GM18861 (cell line): ENCODE results near the gene SLC39A5.
A peak's percentile ranks its signal among the peaks of the same experiment; 100 is the strongest.

Experiments
- ATAC-seq: cut with Tn5 transposase; IDR thresholded peaks from one replicate; pipeline ENCODE4 v1.9.1; 2021; ENCODE audit not compliant: unreplicated experiment

SLC39A5 gene

DNA sequence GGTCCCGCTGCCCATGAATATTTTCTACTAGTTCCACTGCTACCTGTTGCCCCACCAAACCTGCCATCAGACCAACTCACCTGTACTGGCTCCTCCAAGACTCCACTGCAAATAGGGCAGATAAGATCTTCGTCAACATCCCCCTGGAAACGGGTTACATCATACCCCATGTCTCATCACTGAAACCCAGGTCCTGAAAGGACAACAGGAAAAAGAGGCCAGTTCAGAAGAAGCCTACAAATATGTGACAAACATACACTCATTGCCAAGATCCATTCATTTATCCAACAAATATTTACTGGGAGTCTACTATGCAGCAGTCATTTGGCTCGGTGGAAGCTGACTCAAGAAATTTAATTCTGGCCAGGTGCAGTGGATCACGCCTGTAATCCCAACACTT is 16.0 kb upstream of the SLC39A5 start:
- no peak for ATAC-seq

DNA sequence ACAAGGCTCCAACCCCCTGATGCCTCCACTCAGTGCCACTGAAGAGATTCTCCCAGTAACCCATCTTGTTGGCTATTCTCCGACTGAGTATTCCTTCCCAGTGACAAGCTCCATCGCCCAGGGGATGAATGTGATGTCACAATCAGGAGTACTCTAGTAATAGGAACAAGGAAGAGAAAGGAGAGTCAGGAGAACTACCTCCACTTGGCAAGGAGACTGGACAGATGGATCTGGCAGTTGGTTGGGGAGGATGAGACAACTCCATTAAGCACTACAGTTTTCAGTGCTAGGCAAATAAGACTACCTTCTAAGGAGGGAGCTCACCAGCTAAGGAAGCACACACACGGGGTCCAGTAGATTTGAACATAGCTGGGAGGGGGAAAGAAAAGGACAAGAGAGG is 13.4 kb upstream of the SLC39A5 start:
- no peak for ATAC-seq

DNA sequence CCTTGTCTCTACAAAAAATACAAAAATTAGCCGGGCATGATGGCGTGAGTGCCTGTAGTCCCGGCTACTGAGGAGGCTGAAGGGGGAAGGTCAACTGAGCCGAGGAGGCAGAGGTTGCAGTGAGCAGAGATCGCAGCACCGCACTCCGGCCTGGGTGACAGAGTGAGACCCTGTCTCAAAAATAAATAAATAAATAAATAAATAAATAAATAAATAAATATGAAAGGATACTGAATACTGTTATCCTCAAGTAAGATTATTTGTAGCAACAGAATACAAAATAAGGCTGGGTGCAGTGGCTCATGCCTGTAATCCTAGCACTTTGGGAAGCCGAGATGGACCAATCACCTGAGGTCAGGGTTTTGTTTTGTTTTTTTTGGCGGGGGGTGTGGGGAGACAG is 10.0 kb upstream of the SLC39A5 start:
- ATAC-seq, result no peak

DNA sequence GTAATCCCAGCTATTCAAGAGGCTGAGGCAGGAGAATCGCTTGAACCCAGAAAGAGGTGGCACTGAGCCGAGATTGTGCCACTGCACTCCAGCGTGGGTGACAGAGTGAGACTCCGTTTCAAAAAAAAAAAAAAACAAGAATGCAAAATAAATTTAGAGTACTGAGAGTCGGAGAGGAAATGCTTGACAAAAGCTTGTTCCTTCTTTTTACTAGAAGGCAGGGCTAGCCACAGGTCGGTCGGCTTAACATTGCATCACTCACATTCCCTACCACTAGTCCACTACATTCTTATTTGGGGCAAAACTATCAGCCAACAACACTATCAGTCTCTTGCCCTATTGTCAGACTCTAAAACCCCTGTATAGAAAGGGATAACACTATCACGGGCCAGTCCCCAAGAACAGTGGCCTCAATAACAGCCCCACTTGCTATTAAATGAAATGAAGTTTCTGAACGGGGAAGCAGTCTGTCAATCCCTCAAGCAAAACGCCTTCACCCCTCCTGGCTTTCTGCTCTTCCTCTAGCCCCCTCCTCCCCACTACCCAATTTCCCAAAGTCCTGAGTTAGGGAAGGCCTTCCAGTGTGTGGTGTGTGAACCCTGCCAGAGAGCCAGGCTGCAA is 9.1 kb upstream of the SLC39A5 start:
- ATAC-seq, result no peak

DNA sequence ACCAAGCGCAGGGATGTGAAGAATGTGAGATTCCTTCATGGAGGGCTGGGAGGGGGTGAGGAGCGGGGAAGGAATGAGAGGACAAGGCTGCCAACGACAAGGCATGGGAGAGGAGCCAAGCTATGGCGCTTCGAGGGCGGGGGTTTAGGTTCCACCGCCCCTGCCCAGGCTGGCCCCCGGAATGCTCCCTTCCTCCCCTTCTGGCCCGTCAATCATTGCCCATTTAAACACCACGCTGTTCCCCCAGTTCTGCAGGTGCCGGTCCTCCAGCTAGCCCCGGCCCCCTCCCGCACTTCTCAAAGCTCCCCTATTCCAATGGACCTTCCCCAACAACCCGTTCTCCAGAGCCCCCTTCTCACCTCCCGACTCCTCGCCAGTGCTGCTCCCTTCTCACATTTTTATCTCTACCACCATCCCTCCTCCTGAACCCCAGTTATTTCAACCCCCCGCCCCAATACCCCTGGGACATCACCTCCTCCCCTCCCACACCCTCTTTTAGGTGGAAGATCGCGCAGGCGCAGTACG is 8.6 kb upstream of the SLC39A5 start:
- ATAC-seq, result no peak

DNA sequence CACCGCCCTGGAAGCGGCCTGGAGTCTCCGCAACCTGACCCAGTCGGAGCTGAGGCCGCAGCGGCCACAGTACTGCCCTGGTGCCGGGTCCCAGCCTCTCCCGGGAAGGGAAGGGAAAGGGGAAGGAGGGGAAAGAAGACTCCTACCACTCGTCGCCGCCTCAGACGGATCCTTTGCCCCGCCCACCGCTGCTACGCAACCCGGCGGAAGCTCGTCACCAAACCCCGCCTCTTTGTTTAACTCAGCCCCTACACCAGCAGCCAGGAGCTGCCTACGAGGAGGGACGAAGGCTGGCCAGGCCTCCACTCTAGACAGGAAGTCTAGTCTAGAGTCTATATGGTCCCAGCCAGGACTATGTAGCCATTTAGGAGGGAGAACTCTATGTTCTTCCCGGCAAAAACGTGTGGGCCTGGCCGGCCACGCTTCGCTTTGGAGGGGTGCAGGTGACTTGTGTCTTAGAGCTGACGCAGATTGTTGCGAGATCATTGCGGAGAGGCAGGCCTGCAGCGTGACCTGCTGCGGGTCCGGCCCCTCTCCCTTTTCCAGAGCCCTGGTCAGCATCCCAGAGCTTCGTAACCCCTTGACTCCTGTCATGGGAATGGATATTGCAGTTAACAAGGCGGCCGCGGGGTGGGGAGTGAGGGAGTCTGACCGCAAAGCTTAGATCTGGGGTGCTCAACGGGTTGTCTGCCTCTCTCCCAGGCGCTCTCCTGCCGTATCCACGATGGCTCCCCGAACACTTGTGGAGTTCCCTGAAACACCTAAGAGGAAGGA is 7.9 kb upstream of the SLC39A5 start, which contains the start of gene RNF41:
RNF41 (minus strand) TSS at position 166 of the 774 bp plus-strand sequence. CDS start 7,875 bp downstream, outside the sequence.
- ATAC-seq, result peak; percentile 75

DNA sequence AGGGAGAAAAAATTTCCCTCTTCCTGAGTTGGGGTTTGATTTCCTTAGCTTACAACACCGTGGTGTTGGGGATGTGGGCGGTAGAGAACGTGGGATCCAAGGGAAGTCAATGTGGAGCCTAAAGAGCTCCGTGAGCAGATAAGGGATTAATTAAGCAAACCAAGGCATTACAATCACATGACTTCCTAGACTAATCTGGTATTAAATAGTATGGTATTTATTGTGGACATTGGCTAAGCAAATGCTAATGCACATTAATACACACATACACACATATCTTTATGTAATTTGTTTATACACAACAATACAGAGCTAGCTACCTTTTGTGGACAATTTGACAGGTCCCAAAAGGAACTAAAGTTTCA is 7.3 kb upstream of the SLC39A5 start:
- no peak for ATAC-seq

DNA sequence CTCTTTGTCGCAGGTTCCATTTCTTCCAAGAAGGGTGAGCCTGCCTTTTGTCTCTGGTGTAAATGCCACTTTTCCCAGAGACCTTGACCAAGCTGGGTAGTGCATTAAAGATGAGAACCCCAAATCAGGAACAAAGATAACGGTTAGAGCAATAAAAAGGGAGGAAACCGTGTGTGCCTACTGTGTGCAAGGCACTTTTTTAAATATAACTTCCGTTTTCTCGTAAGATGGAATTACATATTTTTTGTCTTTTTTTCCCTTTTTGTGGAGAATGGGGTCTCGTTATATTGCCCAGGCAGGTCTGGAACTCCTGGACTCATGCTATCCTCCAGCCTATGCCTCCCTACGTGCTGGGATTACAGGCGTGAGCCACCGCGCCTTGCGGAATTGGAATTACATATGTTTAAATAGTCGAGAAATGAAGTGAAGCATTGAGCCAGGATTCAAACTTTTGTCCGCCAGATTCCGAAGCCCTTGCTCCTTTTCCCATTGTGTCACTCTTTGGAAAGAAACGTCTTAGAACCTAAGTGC is 6.2 kb upstream of the SLC39A5 start:
- peak; percentile 5 for ATAC-seq

DNA sequence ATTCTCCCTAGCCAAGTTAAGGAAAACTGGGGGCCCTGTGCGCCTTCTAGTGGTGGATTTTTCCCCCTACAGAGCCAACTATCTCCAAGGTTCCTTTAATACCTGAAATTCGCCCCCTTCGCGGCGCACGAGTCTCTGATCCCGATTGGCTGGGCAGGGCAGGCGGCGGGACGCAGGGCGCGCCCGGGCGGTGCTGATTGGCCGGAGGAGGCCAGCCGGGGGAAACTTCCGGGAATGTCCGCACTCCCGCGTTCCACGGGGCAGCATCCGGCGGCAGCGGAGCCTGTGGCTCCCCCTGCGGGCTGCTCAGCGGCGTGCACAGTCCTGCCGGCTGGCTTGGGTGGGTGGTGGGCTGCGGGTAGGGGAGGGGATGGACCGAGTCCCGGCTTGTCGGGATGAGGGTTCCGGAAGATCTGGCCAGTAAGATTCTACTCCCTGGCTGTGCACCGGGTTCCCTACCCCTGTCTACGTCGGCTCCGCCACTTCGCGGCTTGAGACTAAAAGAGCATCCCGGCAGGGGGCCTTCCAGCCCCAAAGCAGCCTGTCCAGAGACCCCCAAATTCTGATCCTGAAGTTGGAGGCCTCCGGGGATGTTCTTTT is 5.6 kb upstream of the SLC39A5 start, which contains the start of gene NABP2:
NABP2 (plus strand) TSS at position 241 of the 600 bp plus-strand sequence. CDS start 515 bp downstream, outside the sequence.
- ATAC-seq, result peak; percentile 61

DNA sequence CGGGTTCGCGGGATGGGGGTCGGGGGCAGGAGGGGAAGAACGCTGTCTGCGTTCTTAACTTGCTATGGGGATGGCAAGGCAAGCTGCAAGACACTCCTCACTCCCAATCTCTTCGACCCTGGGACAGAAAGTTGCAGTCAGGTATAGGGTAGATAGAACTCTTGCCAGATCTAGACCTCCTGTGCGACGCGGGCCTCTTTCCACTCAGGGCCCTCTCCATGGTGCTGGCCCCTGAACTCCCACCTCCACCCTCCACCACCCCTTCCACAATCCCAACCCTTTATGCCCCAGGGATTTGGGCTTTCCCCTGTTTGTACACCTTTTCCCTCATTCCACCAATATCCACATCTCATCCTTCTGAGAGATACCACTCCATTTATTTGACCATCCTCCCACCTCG is 4.9 kb upstream of the SLC39A5 start:
- ATAC-seq, result no peak

DNA sequence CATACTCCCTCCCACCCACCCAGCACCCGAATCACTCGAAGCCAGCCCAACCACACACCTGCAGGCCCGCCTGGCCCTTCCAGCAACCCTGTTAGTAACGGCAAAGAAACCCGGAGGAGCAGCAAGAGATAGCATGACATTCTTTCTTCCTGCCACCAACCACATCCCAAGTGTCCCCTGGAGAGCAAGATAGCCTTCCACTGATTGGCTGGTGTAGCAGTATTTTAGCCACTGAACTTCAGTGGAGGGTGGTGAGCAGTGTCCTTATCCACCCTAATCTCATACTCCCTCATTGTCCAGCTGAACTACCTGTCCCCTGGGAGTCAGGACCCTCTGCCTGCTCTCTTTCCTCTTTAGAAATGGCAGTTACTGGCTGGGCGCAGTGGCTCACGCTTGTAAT is 769 bp upstream of the SLC39A5 start:
- no peak for ATAC-seq

DNA sequence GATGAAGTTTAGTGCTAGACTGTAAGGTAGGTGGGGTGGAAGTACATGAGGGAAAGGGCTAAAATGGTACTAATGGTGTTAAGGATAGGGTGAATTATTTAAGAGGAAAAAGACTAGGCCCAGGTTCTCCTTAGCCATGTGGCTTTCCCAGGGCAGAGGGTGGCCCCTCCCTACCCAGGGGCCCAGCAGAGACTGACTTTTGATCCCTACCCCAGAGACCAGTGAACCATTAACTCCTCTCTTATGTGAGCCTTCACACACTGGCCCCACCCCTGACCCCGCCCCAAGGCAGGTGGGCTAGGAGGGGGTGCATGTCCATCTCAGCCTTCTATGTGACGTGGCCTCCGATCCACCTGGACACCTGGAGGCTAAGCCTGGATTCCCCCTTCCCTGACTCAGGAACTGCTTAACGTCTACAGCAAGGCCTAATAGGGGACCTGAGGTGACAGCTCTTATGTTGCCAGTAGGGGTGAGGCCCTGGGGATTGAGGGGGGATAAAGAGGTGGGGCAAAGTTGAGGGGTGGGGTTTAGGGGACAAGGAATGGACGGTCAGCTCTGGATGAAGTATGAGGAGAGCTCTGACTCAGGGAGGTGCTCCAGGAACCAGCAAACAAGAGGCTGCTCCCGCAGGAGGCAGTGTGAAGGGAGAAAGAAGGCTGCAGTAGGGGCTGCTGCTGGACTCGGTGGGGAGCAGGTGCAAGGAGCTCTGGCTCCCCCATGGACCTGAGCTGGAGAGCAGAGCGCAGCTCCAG is 757 bp downstream of the SLC39A5 start:
- no peak for ATAC-seq

DNA sequence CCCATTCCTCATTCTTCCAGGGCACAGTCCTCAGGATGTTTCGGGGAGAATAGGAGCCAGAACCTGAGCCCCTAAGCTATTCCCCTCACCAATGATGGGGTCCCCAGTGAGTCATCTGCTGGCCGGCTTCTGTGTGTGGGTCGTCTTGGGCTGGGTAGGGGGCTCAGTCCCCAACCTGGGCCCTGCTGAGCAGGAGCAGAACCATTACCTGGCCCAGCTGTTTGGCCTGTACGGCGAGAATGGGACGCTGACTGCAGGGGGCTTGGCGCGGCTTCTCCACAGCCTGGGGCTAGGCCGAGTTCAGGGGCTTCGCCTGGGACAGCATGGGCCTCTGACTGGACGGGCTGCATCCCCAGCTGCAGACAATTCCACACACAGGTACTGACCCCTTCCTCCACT is 1.3 kb downstream of the SLC39A5 start:
- no peak for ATAC-seq

DNA sequence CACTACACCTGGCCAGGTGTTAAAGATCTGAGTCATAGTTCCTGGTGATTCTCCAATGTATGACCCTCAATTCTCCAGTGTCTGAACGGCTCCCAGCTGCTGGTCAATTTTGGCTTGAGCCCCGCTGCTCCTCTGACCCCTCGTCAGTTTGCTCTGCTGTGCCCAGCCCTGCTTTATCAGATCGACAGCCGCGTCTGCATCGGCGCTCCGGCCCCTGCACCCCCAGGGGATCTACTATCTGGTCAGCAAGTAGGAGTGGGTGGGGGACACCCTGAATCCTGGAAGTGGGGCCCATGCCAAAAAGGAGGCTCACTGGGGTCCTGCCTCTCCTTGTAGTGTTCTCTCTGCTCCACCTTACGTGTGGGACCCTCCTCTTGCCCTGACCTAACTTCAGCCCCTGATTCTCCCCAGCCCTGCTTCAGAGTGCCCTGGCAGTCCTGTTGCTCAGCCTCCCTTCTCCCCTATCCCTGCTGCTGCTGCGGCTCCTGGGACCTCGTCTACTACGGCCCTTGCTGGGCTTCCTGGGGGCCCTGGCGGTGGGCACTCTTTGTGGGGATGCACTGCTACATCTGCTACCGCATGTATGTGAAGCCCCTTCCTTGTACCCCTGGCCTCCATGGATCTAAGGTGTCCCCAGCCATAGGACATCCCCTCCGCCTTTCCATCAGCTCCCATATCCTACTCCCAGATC is 5.0 kb downstream of the SLC39A5 start:
- no peak for ATAC-seq

DNA sequence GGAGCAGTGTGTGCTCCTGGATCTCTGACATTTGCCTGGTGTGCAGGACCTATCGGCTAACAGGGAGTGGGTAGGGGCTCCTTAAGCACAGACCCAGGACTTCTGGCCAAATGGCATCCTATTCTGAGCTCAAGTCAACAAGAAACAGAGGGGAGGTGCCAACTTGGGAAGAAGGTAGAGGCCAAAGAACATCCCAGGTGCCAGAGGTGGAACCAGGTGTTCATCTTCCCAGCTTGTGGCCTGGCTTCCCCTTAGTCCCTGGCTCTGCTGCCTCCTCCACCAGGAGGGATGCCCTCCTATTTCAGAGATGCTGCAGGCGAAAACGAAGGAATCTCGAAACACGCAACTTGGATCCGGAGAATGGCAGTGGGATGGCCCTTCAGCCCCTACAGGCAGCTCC is 6.2 kb downstream of the SLC39A5 start:
- ATAC-seq, result no peak

DNA sequence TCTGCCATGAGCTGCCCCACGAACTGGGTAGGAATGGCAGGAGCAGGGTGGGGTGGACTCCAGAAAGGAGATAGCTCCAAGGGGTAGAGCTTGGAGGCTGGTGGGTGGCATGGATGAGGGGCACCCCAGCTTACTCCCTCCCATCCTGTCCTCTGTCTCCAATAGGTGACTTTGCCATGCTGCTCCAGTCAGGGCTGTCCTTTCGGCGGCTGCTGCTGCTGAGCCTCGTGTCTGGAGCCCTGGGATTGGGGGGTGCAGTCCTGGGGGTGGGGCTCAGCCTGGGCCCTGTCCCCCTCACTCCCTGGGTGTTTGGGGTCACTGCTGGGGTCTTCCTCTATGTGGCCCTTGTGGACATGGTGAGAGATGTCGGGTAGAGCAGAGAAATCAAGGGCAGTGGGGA is 7.1 kb downstream of the SLC39A5 start:
- no peak for ATAC-seq

DNA sequence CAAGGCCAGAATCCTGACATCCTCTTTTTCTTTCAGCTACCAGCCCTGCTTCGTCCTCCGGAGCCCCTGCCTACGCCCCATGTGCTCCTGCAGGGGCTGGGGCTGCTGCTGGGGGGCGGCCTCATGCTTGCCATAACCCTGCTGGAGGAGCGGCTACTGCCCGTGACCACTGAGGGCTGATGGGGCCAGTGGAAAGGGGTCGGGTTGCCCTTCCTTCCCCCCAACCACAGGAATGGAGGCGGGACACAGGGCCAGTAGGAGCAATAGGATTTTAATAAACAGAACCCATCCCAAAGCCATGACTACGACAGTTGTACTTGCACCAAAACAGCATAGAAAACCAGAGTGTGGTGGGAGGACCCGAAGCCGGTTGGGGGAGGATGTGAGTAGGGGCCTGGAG is 7.7 kb downstream of the SLC39A5 start:
- no peak for ATAC-seq

DNA sequence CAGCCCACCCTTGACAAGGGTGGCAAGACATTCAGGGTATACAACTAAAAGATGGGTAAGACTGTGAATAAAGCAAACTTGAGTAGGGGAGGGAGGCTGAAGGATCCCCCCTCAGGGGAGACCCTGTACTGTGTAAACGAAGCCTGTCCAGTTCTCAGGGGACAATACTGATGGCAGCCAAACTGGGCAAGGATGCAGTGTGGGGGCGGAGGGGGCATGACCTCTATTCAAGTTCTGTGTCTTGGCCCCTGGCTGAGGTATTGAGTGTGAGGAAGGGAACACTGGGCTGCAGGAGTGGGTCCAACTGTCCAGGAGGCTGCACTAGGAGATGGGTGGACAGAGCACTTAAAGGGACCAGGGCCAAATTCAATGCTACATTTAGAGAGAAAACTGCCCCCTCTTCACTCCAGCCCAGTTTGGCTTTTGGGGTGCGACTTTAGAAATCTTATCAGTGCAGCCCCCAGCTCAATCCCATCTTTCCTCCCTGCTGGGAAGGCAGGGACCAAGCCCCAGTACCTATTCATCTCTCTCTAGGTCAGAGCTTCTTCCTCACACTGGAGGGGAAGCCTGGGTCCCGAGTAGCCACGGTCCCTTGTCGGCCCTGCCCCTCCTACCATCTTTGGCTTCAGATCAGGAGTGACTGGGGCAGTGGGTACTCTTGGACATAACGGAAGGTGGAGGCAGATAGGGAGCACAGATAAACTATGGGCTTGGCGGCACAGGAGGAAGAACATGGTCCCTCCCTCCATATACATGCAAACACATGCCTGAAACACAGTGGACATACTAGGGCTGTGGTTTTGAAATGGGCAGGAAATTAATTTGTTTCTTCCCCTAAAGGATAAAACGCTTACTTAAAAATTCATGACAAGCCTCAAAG is 11.8 kb downstream of the SLC39A5 start:
- ATAC-seq, result no peak

DNA sequence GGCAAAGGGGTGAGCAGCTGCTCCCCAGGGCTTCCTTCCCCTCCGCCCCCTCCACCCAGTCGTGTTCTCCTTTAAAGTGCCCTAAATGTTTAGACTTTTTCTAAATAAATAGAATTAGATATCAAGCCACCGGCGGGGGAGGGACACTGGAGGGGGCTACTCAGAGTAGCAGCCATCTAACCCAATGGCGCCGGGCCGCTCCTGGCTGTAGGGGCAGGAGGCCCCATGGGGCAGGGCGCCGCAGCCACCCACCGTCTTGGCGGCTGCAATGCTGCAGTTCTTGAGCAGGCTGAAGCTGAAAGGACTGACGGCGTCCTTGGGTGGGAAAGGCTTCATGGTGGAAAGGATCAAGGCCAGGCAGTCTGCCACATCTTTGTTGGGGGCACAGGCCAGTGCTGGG is 13.1 kb downstream of the SLC39A5 start:
- no peak for ATAC-seq
